DND-41 (cell line): Measurements from ENCODE around the gene QPCT.

ENCODE experiments used
- ATAC-seq: fragments of 200-7000 bp; cut with Tn5 transposase; 3 replicates; pipeline ENCODE4 v1.9.1; 2021; ENCODE audit warnings: low read depth; ENCODE audit not compliant: insufficient read depth
- DNase-seq: peaks from one replicate; pipeline ENCODE4 v3.0.0-alpha.2; 2020
- H2AFZ ChIP-seq: 2 replicates; pipeline ENCODE4 v1.6.0; 2012; ENCODE audit warnings: low read depth, low read length
- H3K27ac ChIP-seq: 2 replicates; pipeline ENCODE4 v1.5.1; 2012; ENCODE audit warnings: low read length, inconsistent platforms
- H3K27me3 ChIP-seq: fragments of 200-600 bp; sonication (generic); 2 replicates; pipeline ENCODE4 v1.6.0; 2012; ENCODE audit warnings: low read length, mild to moderate bottlenecking, inconsistent platforms; ENCODE audit not compliant: insufficient read depth, poor library complexity
- H3K36me3 ChIP-seq: 2 replicates; pipeline ENCODE4 v1.5.1; 2012; ENCODE audit warnings: low read length, inconsistent platforms; ENCODE audit not compliant: insufficient read depth
- H3K4me1 ChIP-seq: 2 replicates; pipeline ENCODE4 v1.5.1; 2012; ENCODE audit warnings: mild to moderate bottlenecking, low read length; ENCODE audit not compliant: insufficient read depth
- H3K4me2 ChIP-seq: 2 replicates; pipeline ENCODE4 v1.6.0; 2012; ENCODE audit warnings: mild to moderate bottlenecking, moderate library complexity, low read length, inconsistent platforms; ENCODE audit not compliant: insufficient read depth
- H3K4me3 ChIP-seq, 2 experiments: fragments of 200-600 bp in 1 of 2; shearing (Covaris generic) in 1 of 2; 2 replicates each; pipeline ENCODE4 v1.5.1; 2012 to 2016; ENCODE audit warnings: inconsistent platforms in 2 of 2, low read length in 2 of 2, mild to moderate bottlenecking in 2 of 2, low read depth in 1 of 2, moderate library complexity in 1 of 2
- H3K79me2 ChIP-seq: 2 replicates; pipeline ENCODE4 v1.6.0; 2012; ENCODE audit warnings: low read length, inconsistent platforms; ENCODE audit not compliant: insufficient read depth
- H3K9ac ChIP-seq: 2 replicates; pipeline ENCODE4 v1.6.0; 2012; ENCODE audit warnings: low read depth, mild to moderate bottlenecking, inconsistent platforms, low read length, moderate library complexity
- H3K9me3 ChIP-seq: 2 replicates; pipeline ENCODE4 v1.5.1; 2012; ENCODE audit warnings: low read length, moderate library complexity, mild to moderate bottlenecking, inconsistent platforms; ENCODE audit not compliant: insufficient read depth, severe bottlenecking
- H4K20me1 ChIP-seq: 2 replicates; pipeline ENCODE4 v1.6.0; 2012; ENCODE audit warnings: low read length; ENCODE audit not compliant: insufficient read depth
- CTCF ChIP-seq: IDR thresholded peaks from 2 replicates; pipeline ENCODE4 v1.5.1; 2012; ENCODE audit warnings: borderline replicate concordance, low read length, moderate library complexity, mild to moderate bottlenecking; ENCODE audit not compliant: poor library complexity, severe bottlenecking; ENCODE audit errors: extremely low read depth
- EZH2 ChIP-seq: IDR thresholded peaks from 3 replicates; pipeline ENCODE4 v1.6.1; 2012; ENCODE audit warnings: borderline replicate concordance, low read depth, mild to moderate bottlenecking, moderate library complexity, low read length, inconsistent platforms; ENCODE audit not compliant: severe bottlenecking

QPCT gene

GRCh38 chr2:37354531-37354930 is 10.1 kb downstream of the QPCT start:
- H3K27ac ChIP-seq, result no peak overlapping the region
- no peaks in the 10 kb centered on the region for H4K20me1 ChIP-seq
- no peak overlapping the region for H2AFZ ChIP-seq
- no peak overlapping the region for H3K4me2 ChIP-seq
- H3K79me2 ChIP-seq, result no peaks in the 10 kb centered on the region
- H3K36me3 ChIP-seq, result no peaks in the 10 kb centered on the region
- no peaks in the 10 kb centered on the region for H3K4me1 ChIP-seq
- ATAC-seq (no peak), DNase-seq (no peak)
- H3K9me3 ChIP-seq, result no peaks in the 10 kb centered on the region
- H3K4me3 ChIP-seq, result no peak overlapping the region
- no peak overlapping the region for H3K9ac ChIP-seq
- TF ChIP-seq CTCF (no peak), EZH2 (no peak)
- H3K27me3 ChIP-seq, result peaks cover 22% of the 10 kb centered on the region

GRCh38 chr2:37355735-37356134 is 11.3 kb downstream of the QPCT start:
- H3K36me3 ChIP-seq, result no peaks in the 10 kb centered on the region
- H3K27me3 ChIP-seq, result peaks cover 16% of the 10 kb centered on the region
- no peak overlapping the region for H3K4me2 ChIP-seq
- H3K4me3 ChIP-seq, result no peak overlapping the region
- no peak overlapping the region for H3K27ac ChIP-seq
- no peak for DNase-seq
- no peak overlapping the region for H3K9ac ChIP-seq
- no peaks in the 10 kb centered on the region for H3K4me1 ChIP-seq
- no peaks in the 10 kb centered on the region for H4K20me1 ChIP-seq
- TF ChIP-seq CTCF, result no peak
- no peak for TF ChIP-seq EZH2
- H2AFZ ChIP-seq, result no peak overlapping the region
- H3K9me3 ChIP-seq, result no peaks in the 10 kb centered on the region
- no peaks in the 10 kb centered on the region for H3K79me2 ChIP-seq
- ATAC-seq, result no peak

- H3K4me3 ChIP-seq, result no peak overlapping the region
- H3K4me2 ChIP-seq, result no peak overlapping the region
- no peaks in the 10 kb centered on the region for H3K9me3 ChIP-seq
- H3K36me3 ChIP-seq, result no peaks in the 10 kb centered on the region
- no peak for ATAC-seq
- no peaks in the 10 kb centered on the region for H3K4me1 ChIP-seq
- DNase-seq, result no peak
- H3K9ac ChIP-seq, result no peak overlapping the region
- no peak overlapping the region for H2AFZ ChIP-seq
- H3K27me3 ChIP-seq, result peaks cover 16% of the 10 kb centered on the region
- no peak overlapping the region for H3K27ac ChIP-seq
- no peaks in the 10 kb centered on the region for H4K20me1 ChIP-seq
- TF ChIP-seq EZH2, result no peak
- TF ChIP-seq CTCF, result no peak
- no peaks in the 10 kb centered on the region for H3K79me2 ChIP-seq
Observed at GRCh38 chr2:37356299-37356698, 11.9 kb downstream of the QPCT start.

GRCh38 chr2:37357069-37357468 is 12.6 kb downstream of the QPCT start:
- Histone ChIP-seq H3K36me3 (no peaks in the 10 kb centered on the region), H4K20me1 (no peaks in the 10 kb centered on the region), H3K9ac (no peak overlapping the region), H3K9me3 (no peaks in the 10 kb centered on the region), H3K27ac (no peak overlapping the region), H3K79me2 (no peaks in the 10 kb centered on the region), H3K4me3 (no peak overlapping the region), H3K4me2 (no peak overlapping the region), H3K27me3 (peaks cover 19% of the 10 kb centered on the region), H3K4me1 (no peaks in the 10 kb centered on the region), H2AFZ (no peak overlapping the region)
- DNase-seq, result no peak
- no peak for ATAC-seq
- TF ChIP-seq CTCF, result no peak
- TF ChIP-seq EZH2, result no peak
